Keratinocyte (primary cell): ENCODE results near the gene ERICH6B. TPM values are rescaled to one million over a fixed set of nuclear protein-coding genes. Genes with fewer than 3 reads are reported as not detected.
"Not testable (repeated sequence)": the region's sequence is repeated elsewhere in the genome, so short reads cannot be mapped to it uniquely, and the experiment has no call there.

Experiments used
- DNase-seq: peaks from one replicate; pipeline ENCODE4 v3.0.0-alpha.2; 2011; ENCODE audit warnings: low read depth, missing footprints, low spot score
- FAIRE-seq: peaks from 2 replicates; lab custom pipeline; 2011; peaks lifted over from hg19 to GRCh38; lab: Jason Lieb, UNC
- H2AFZ ChIP-seq: 2 replicates; pipeline ENCODE4 v1.6.0; 2012; ENCODE audit warnings: low read length, control low read depth, inconsistent platforms; ENCODE audit not compliant: control insufficient read depth
- H3K27ac ChIP-seq: 2 replicates; pipeline ENCODE4 v1.5.1; 2011; ENCODE audit warnings: low read length; ENCODE audit not compliant: control insufficient read depth, insufficient read depth
- H3K27me3 ChIP-seq: 3 replicates; pipeline ENCODE4 v1.6.0; 2011; ENCODE audit warnings: low read length; ENCODE audit not compliant: control insufficient read depth, insufficient read depth; ENCODE audit errors: extremely low read depth
- H3K36me3 ChIP-seq, 2 experiments: 2 replicates in 1 of 2; 3 replicates in 1 of 2; pipeline ENCODE4 v1.5.1; 2011; ENCODE audit warnings: low read length in 2 of 2, mild to moderate bottlenecking in 1 of 2; ENCODE audit not compliant: control insufficient read depth in 2 of 2, insufficient read depth in 2 of 2; ENCODE audit errors: extremely low read depth in 1 of 2
- H3K4me1 ChIP-seq: 3 replicates; pipeline ENCODE4 v1.5.1; 2011; ENCODE audit warnings: low read length; ENCODE audit not compliant: control insufficient read depth, insufficient read depth; ENCODE audit errors: extremely low read depth
- H3K4me2 ChIP-seq: 3 replicates; pipeline ENCODE4 v1.6.0; 2011; ENCODE audit warnings: low read depth, low read length; ENCODE audit not compliant: control insufficient read depth, insufficient read depth; ENCODE audit errors: extremely low read depth
- H3K4me3 ChIP-seq, 3 experiments: fragments of 200-600 bp in 1 of 3; sonication (generic) in 1 of 3; 2 replicates in 2 of 3; 3 replicates in 1 of 3; pipeline ENCODE4 v1.5.1; 2011 to 2016; ENCODE audit warnings: low read length in 3 of 3, mild to moderate bottlenecking in 3 of 3, control low read depth in 2 of 3, inconsistent platforms in 1 of 3, low read depth in 1 of 3, mixed read lengths in 1 of 3, mixed run types in 1 of 3, moderate library complexity in 1 of 3; ENCODE audit not compliant: control insufficient read depth in 2 of 3, insufficient read depth in 2 of 3; ENCODE audit errors: extremely low read depth in 1 of 3
- H3K79me2 ChIP-seq: 2 replicates; pipeline ENCODE4 v1.6.0; 2012; ENCODE audit warnings: low read length; ENCODE audit not compliant: control insufficient read depth, insufficient read depth
- H3K9ac ChIP-seq: 3 replicates; pipeline ENCODE4 v1.6.0; 2011; ENCODE audit warnings: low read length; ENCODE audit not compliant: control insufficient read depth, insufficient read depth; ENCODE audit errors: extremely low read depth
- H3K9me1 ChIP-seq: 3 replicates; pipeline ENCODE4 v1.6.0; 2011; ENCODE audit warnings: low read length; ENCODE audit not compliant: control insufficient read depth, insufficient read depth; ENCODE audit errors: extremely low read depth
- H3K9me3 ChIP-seq: 2 replicates; pipeline ENCODE4 v1.5.1; 2012; ENCODE audit warnings: low read depth, low read length; ENCODE audit not compliant: control insufficient read depth
- H4K20me1 ChIP-seq: 3 replicates; pipeline ENCODE4 v1.6.0; 2011; ENCODE audit warnings: low read length; ENCODE audit not compliant: control insufficient read depth, insufficient read depth; ENCODE audit errors: extremely low read depth
- CTCF ChIP-seq, 3 experiments: IDR thresholded peaks in 1 of 3; conservative IDR thresholded peaks in 1 of 3; optimal IDR thresholded peaks in 1 of 3; 2 replicates in 2 of 3; 3 replicates in 1 of 3; pipeline versions ENCODE3 to v1.5.1; 2011; ENCODE audit warnings: low read length in 3 of 3, mild to moderate bottlenecking in 3 of 3, moderate library complexity in 2 of 3, control low read depth in 1 of 3, inconsistent platforms in 1 of 3; ENCODE audit not compliant: insufficient read depth in 2 of 3; ENCODE audit errors: extremely low read depth in 1 of 3
- EZH2 ChIP-seq: IDR thresholded peaks from one replicate; pipeline ENCODE4 v1.6.1; 2012; ENCODE audit warnings: inconsistent platforms, mild to moderate bottlenecking, low read length, moderate library complexity
- dilution Hi-C: fragments of 300-500 bp; cut with MboI; formaldehyde crosslinking; loops from one replicate; pipeline ENCODE4 v1.7.0; 2020; ENCODE audit warnings: low sequenced_read_pairs; ENCODE audit not compliant: extremely low pct_ligation_motif_present
- polyA minus RNA-seq, 3 experiments: library from RNA; depleted of rRNA, polyadenylated mRNA; stranded (reverse); fragments of >200 nt; gene quantifications; 1 replicate in 1 of 3; 2 replicates in 1 of 3; 3 replicates in 1 of 3; pipeline ENCODE4 v1.2.3, GENCODE V29; 2011
- polyA plus RNA-seq, 5 experiments: library from polyadenylated mRNA; depleted of rRNA in 3 of 5; stranded (reverse) in 3 of 5; stranded (forward) in 1 of 5; unstranded in 1 of 5; fragments of >200 nt; gene quantifications; 1 replicate in 1 of 5; 2 replicates in 3 of 5; 3 replicates in 1 of 5; pipeline versions ENCODE4 v1.2.1 to v1.2.3, GENCODE V29; 2011 to 2012; ENCODE audit warnings: missing spikeins in 2 of 5, low read depth in 1 of 5, low replicate concordance in 1 of 5

ERICH6B gene
- polyA plus RNA-seq, result not detected in 3 replicates
- polyA plus RNA-seq (2011; ENCODE audit: low read depth), result not detected
- not detected in 2 replicates for polyA plus RNA-seq (2011; cell fraction: cytosol; rRNA removed)
- not detected in 2 replicates for polyA plus RNA-seq (2011; cell fraction: nucleus; rRNA removed)
- polyA plus RNA-seq (2012; ENCODE audit: low replicate concordance), result 0.78 TPM in 1 of 2 replicates, not detected in the other
- not detected in 3 replicates for polyA minus RNA-seq
- polyA minus RNA-seq (2011; cell fraction: cytosol; rRNA and poly(A)+ RNA removed), result not detected
- polyA minus RNA-seq (2011; cell fraction: nucleus; rRNA and poly(A)+ RNA removed), result not detected in 2 replicates

- FAIRE-seq, result no peak
- no peak within 1 kb of the TSS for H2AFZ ChIP-seq
- no peak for DNase-seq
- no peaks in the 10 kb centered on the region for H3K79me2 ChIP-seq
- H3K27me3 ChIP-seq, result peaks cover 39% of the 10 kb centered on the region
- H3K4me3 ChIP-seq, result no peak within 1 kb of the TSS
- H3K9me3 ChIP-seq, result no peaks in the 10 kb centered on the region
- dilution Hi-C loops, result no loop called here
- H3K4me1 ChIP-seq, result no peaks in the 10 kb centered on the region
- no peaks in the 10 kb centered on the region for H3K9me1 ChIP-seq
- no peak within 1 kb of the TSS for H3K9ac ChIP-seq
- H3K27ac ChIP-seq, result no peak within 1 kb of the TSS
- no peak for TF ChIP-seq CTCF (optimal IDR thresholded peaks at IDR 0.05 in 1 of 3, IDR thresholded peaks at IDR 0.05 in 1 of 3, conservative IDR thresholded peaks at IDR 0.05 in 1 of 3; ENCODE audit: extremely low read depth in 1 of 3, insufficient read depth in 2 of 3, low read length in 3 of 3)
- no peak for TF ChIP-seq EZH2
- peak within 1 kb of the TSS; percentile 10 for H3K4me2 ChIP-seq
- H4K20me1 ChIP-seq, result no peaks in the 10 kb centered on the region
- H3K36me3 ChIP-seq, result no peaks in the 10 kb centered on the region
Measured at GRCh38 chr13:45615501-45616101, at the start of gene ERICH6B. Gene ERICH6B (minus strand): TSS chr13:45615739. CDS start chr13:45597005, 18,734 bp downstream.

- H3K4me3 ChIP-seq, FAIRE-seq, H3K36me3 ChIP-seq, dilution Hi-C loops, H3K4me1 ChIP-seq, H3K27ac ChIP-seq, H3K9me1 ChIP-seq, H2AFZ ChIP-seq, H3K9me3 ChIP-seq, DNase-seq, H4K20me1 ChIP-seq, H3K27me3 ChIP-seq, H3K79me2 ChIP-seq, H3K9ac ChIP-seq, H3K4me2 ChIP-seq: not testable (repeated sequence)
Measured at GRCh38 chr13:45662903-45663302, 47.4 kb upstream of the ERICH6B start.
